Astrocyte (in vitro differentiated cells and primary cell): ENCODE measurements around the gene WWC2.

ENCODE experiments used
- EZH2 ChIP-seq: IDR thresholded peaks from 2 replicates; pipeline ENCODE4 v1.6.1; 2012; ENCODE audit warnings: mild to moderate bottlenecking, low read length, inconsistent platforms; ENCODE audit not compliant: insufficient read depth
- TF ChIP-seq, protein P1 (sequence below): IDR thresholded peaks from 2 replicates; pipeline ENCODE4 v1.5.1; 2011; ENCODE audit warnings: low read depth, mild to moderate bottlenecking, inconsistent platforms, low read length, moderate library complexity; ENCODE audit not compliant: insufficient read depth

DNA sequence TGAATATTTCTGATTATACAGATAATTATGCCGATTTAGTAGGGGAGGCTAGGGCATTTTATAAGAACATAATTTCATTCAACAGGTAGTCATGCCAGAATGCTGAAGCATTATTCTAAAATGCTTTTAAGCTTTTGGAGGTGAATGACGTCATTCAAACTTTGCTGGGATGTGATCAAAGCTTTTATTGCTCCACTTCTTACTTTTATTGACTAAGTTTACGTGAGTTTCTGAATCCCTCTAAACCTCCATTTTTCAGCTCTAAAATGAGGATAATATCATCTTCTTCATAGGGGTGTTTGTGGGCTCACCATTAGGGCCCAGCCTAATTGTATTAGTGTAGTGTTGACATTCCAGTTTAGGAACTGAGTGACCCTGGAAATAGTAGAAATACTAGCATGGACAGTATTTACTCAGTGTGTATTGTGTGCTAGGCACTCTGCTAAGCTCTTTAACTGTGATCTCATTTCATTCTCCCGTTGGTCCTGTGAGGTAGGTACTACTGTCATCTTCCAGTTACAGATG, 3.0 kb downstream of the WWC2 start:
- TF ChIP-seq, protein P1, sequence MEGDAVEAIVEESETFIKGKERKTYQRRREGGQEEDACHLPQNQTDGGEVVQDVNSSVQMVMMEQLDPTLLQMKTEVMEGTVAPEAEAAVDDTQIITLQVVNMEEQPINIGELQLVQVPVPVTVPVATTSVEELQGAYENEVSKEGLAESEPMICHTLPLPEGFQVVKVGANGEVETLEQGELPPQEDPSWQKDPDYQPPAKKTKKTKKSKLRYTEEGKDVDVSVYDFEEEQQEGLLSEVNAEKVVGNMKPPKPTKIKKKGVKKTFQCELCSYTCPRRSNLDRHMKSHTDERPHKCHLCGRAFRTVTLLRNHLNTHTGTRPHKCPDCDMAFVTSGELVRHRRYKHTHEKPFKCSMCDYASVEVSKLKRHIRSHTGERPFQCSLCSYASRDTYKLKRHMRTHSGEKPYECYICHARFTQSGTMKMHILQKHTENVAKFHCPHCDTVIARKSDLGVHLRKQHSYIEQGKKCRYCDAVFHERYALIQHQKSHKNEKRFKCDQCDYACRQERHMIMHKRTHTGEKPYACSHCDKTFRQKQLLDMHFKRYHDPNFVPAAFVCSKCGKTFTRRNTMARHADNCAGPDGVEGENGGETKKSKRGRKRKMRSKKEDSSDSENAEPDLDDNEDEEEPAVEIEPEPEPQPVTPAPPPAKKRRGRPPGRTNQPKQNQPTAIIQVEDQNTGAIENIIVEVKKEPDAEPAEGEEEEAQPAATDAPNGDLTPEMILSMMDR, result no peak
- no peak for TF ChIP-seq EZH2
